GM10266 (cell line): ENCODE measurements around the gene NGDN.

Source experiments
- DNase-seq: peaks from one replicate; pipeline ENCODE4 v3.0.0; 2012; ENCODE audit errors: extremely low spot score
- CTCF ChIP-seq: IDR thresholded peaks from 2 replicates; pipeline ENCODE4 v1.5.1; 2012; ENCODE audit warnings: mild to moderate bottlenecking, low read depth; ENCODE audit not compliant: control insufficient read depth, insufficient read depth; ENCODE audit errors: missing control alignments

Gene NGDN

GRCh38 chr14:23524954-23525353 lies 55.5 kb downstream of the NGDN start:
- no peak for TF ChIP-seq CTCF
- DNase-seq = no peak

- no peak for TF ChIP-seq CTCF
- no peak for DNase-seq
These were observed 56.1 kb downstream of the NGDN start for GRCh38 chr14:23525611-23526010.
